Neuron (in vitro differentiated cells): Measurements from ENCODE around the gene PAFAH2.

ENCODE experiments used
- H2AFZ ChIP-seq: one replicate; pipeline ENCODE4 v1.6.1; 2013; ENCODE audit warnings: low read depth, mild to moderate bottlenecking, inconsistent platforms, low read length, moderate library complexity
- H3K27me3 ChIP-seq: one replicate; pipeline ENCODE4 v1.6.1; 2013; ENCODE audit warnings: low read length; ENCODE audit not compliant: insufficient read depth
- H3K36me3 ChIP-seq: one replicate; pipeline ENCODE4 v1.6.1; 2013; ENCODE audit warnings: low read length; ENCODE audit not compliant: insufficient read depth
- H3K4me1 ChIP-seq: one replicate; pipeline ENCODE4 v1.6.1; 2013; ENCODE audit warnings: low read length; ENCODE audit not compliant: insufficient read depth
- H3K4me3 ChIP-seq: 2 replicates; pipeline ENCODE4 v1.5.1; 2013; ENCODE audit warnings: mild to moderate bottlenecking, low read length, moderate library complexity
- H3K9me3 ChIP-seq: one replicate; pipeline ENCODE4 v1.6.1; 2013; ENCODE audit warnings: low read length

The PAFAH2 gene

GRCh38 chr1:25977801-25978200 lies 20.1 kb downstream of the PAFAH2 start:
- Histone ChIP-seq H2AFZ (no peak overlapping the region), H3K36me3 (peaks cover 71% of the 10 kb centered on the region), H3K4me1 (no peaks in the 10 kb centered on the region), H3K9me3 (peaks cover 3% of the 10 kb centered on the region), H3K27me3 (no peaks in the 10 kb centered on the region), H3K4me3 (no peak overlapping the region)

- Histone ChIP-seq H3K4me3 (no peak overlapping the region), H3K27me3 (no peaks in the 10 kb centered on the region), H3K4me1 (no peaks in the 10 kb centered on the region), H3K9me3 (peaks cover 2% of the 10 kb centered on the region), H2AFZ (no peak overlapping the region), H3K36me3 (peaks cover 73% of the 10 kb centered on the region)
These were observed 24.1 kb downstream of the PAFAH2 start for GRCh38 chr1:25973610-25974321.

GRCh38 chr1:25971811-25972180 lies 26.1 kb downstream of the PAFAH2 start:
- Histone ChIP-seq H3K9me3 (peaks cover 6% of the 10 kb centered on the region), H3K27me3 (no peaks in the 10 kb centered on the region), H3K4me1 (no peaks in the 10 kb centered on the region), H2AFZ (no peak overlapping the region), H3K4me3 (no peak overlapping the region), H3K36me3 (peaks cover 72% of the 10 kb centered on the region)

- Histone ChIP-seq H2AFZ (no peak overlapping the region), H3K4me3 (no peak overlapping the region), H3K27me3 (no peaks in the 10 kb centered on the region), H3K4me1 (no peaks in the 10 kb centered on the region), H3K36me3 (peaks cover 70% of the 10 kb centered on the region), H3K9me3 (peaks cover 6% of the 10 kb centered on the region)
These were observed 26.6 kb downstream of the PAFAH2 start for GRCh38 chr1:25971066-25971810.

- H3K4me3 ChIP-seq, result no peak overlapping the region
- peaks cover 46% of the 10 kb centered on the region for H3K36me3 ChIP-seq
These were observed 30.6 kb downstream of the PAFAH2 start for GRCh38 chr1:25967308-25967707.

GRCh38 chr1:25959611-25960010 lies 38.3 kb downstream of the PAFAH2 start:
- Histone ChIP-seq H3K4me3 (no peak overlapping the region), H2AFZ (no peak overlapping the region), H3K27me3 (no peaks in the 10 kb centered on the region), H3K36me3 (peaks cover 46% of the 10 kb centered on the region), H3K9me3 (peaks cover 16% of the 10 kb centered on the region), H3K4me1 (no peaks in the 10 kb centered on the region)

More at GRCh38 chr1:25967308-25967707, 30.6 kb downstream of the PAFAH2 start:
- peaks cover 7% of the 10 kb centered on the region for H3K9me3 ChIP-seq
- no peaks in the 10 kb centered on the region for H3K4me1 ChIP-seq
- H3K27me3 ChIP-seq, result no peaks in the 10 kb centered on the region
- no peak overlapping the region for H2AFZ ChIP-seq

GRCh38 chr1:25958465-25958864 lies 39.4 kb downstream of the PAFAH2 start:
- Histone ChIP-seq H3K4me3 (no peak overlapping the region), H2AFZ (no peak overlapping the region), H3K36me3 (peaks cover 42% of the 10 kb centered on the region), H3K27me3 (no peaks in the 10 kb centered on the region), H3K9me3 (peaks cover 16% of the 10 kb centered on the region), H3K4me1 (no peaks in the 10 kb centered on the region)

- Histone ChIP-seq H2AFZ (no peak overlapping the region), H3K27me3 (no peaks in the 10 kb centered on the region), H3K36me3 (peaks cover 23% of the 10 kb centered on the region), H3K4me3 (no peak overlapping the region), H3K9me3 (peaks cover 13% of the 10 kb centered on the region), H3K4me1 (peaks cover 5% of the 10 kb centered on the region)
These were observed 42.3 kb downstream of the PAFAH2 start for GRCh38 chr1:25955553-25955952.

- peaks cover 14% of the 10 kb centered on the region for H3K36me3 ChIP-seq
- peaks cover 13% of the 10 kb centered on the region for H3K9me3 ChIP-seq
- no peaks in the 10 kb centered on the region for H3K27me3 ChIP-seq
- no peak overlapping the region for H2AFZ ChIP-seq
- H3K4me1 ChIP-seq, result peaks cover 5% of the 10 kb centered on the region
- H3K4me3 ChIP-seq, result no peak overlapping the region
These were observed 43.5 kb downstream of the PAFAH2 start for GRCh38 chr1:25954282-25954938.

- peaks cover 3% of the 10 kb centered on the region for H3K36me3 ChIP-seq
- H2AFZ ChIP-seq, result no peak overlapping the region
- peaks cover 6% of the 10 kb centered on the region for H3K9me3 ChIP-seq
- H3K4me1 ChIP-seq, result peaks cover 5% of the 10 kb centered on the region
- H3K4me3 ChIP-seq, result no peak overlapping the region
- no peaks in the 10 kb centered on the region for H3K27me3 ChIP-seq
These were observed 44.9 kb downstream of the PAFAH2 start for GRCh38 chr1:25952841-25953401.

- Histone ChIP-seq H3K27me3 (no peaks in the 10 kb centered on the region), H3K4me1 (peaks cover 9% of the 10 kb centered on the region), H3K9me3 (no peaks in the 10 kb centered on the region), H2AFZ (no peak overlapping the region), H3K4me3 (no peak overlapping the region), H3K36me3 (no peaks in the 10 kb centered on the region)
These were observed 49.2 kb downstream of the PAFAH2 start for GRCh38 chr1:25948641-25949040.

- H3K4me3 ChIP-seq, result no peak overlapping the region
- peaks cover 3% of the 10 kb centered on the region for H3K4me1 ChIP-seq
- no peaks in the 10 kb centered on the region for H3K27me3 ChIP-seq
- H2AFZ ChIP-seq, result no peak overlapping the region
- H3K9me3 ChIP-seq, result peaks cover 2% of the 10 kb centered on the region
- H3K36me3 ChIP-seq, result no peaks in the 10 kb centered on the region
These were observed 50.8 kb downstream of the PAFAH2 start for GRCh38 chr1:25947027-25947426.

GRCh38 chr1:25945761-25946160 lies 52.1 kb downstream of the PAFAH2 start:
- Histone ChIP-seq H2AFZ (no peak overlapping the region), H3K27me3 (no peaks in the 10 kb centered on the region), H3K4me3 (no peak overlapping the region), H3K36me3 (no peaks in the 10 kb centered on the region), H3K4me1 (peaks cover 3% of the 10 kb centered on the region), H3K9me3 (peaks cover 2% of the 10 kb centered on the region)
